GM21529 (cell line): Measurements from ENCODE around the gene ZSWIM1.
"Not testable (repeated sequence)": the region's sequence is repeated elsewhere in the genome, so short reads cannot be mapped to it uniquely, and the experiment has no call there.

Experiments
- ATAC-seq: cut with Tn5 transposase; IDR thresholded peaks from one replicate; pipeline ENCODE4 v1.9.1; 2021; ENCODE audit not compliant: unreplicated experiment

The ZSWIM1 gene

DNA sequence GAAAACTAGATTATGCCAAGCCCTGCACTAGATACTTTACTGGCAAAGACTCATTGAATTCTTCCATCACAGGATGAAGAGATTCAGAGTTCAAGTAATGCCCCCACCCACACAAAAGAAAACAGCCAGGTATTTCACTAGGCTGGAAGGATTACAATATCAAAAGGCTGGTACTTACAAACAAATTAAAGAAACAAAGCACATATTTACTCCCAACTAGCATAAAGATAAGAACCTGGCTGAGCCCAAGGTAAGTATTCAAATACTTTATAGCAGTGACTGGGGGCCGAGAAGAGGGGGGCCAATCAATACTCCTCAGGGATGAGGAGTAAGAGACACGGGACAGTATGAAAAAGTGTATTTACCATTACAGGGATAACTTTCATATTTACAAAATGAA is 27.5 kb upstream of the ZSWIM1 start:
- no peak for ATAC-seq

DNA sequence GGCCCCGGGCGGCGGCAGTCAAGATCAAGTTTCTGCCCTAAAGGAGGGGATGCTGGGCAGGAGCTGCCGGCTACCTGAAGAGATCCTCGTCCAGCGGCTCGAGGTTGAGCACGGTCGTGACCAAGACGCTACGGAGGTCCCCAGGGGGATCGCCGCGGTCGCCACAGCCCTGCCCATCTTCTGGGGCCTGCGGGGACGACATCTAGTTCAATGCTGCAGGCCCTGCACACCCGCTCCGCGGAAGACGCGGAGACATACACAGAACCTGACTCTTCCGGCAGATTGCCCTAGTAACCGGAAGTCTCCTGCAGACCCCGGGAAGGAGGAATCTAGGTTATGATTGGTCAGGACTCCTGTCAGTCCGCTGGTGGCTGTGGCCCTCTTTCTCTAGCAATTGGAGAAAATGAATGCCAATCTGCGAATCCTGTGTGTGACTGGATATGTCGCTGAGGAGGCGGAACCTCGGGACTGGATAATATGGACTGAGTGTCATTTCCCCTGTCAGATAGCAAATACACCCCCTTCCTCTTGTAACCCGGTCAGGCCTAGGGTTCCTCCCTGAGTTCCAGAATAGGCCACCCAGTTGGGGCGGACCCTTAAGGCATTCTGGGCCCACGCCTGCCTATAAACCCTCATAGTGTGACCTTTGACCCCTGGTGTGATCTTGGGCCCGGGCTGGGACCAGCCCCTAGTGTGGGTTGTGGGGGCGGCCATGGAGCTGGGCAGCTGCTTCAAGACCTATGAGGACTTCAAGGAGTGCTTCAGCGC is 23.7 kb upstream of the ZSWIM1 start, which contains the start of the genes ACOT8 and ZSWIM3:
Gene ACOT8, minus strand, starts transcription at position 279 of the 768 bp plus-strand sequence. Its CDS starts 77 bp downstream, at position 202.
Gene ZSWIM3, plus strand, starts transcription at position 501 of the 768 bp plus-strand sequence. Its CDS starts 212 bp downstream, at position 713.
- ATAC-seq, result peak; percentile 96

DNA sequence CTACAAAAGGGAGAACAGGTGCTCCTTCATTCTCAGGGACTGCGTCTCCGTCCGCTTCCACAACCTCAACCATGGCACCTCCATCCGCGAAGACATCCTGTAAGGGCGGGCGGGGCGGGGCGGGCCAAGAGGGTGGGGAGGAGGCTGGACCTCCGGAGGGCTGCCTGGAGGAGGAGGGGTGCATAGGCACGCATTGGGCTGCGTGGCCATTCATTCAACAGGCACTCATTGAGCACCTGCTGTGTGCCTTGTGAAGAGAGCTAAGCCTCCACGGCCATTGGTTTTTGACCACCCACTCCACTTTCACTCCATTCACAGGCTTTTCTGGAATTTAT is 23.2 kb upstream of the ZSWIM1 start:
- peak; percentile 32 for ATAC-seq

DNA sequence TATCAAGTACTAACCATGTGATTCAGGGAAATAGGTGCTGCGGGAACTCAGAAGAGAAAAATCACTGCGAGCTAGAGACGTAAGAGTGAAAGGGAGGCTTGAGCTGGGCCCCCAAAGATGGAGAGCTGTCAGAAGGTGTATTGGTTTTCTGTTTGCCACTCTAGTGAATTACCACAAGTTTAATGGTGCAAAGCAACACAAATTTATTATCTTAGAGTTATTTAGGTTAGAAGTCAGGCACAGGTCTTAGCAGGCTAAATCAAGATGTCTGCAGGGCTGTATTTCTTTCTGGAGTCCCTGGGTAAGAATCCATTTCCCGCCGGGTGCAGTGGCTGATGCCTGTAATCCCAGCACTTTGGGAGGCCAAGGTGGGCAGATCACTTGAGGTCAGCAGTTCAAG is 21.1 kb upstream of the ZSWIM1 start:
- no peak for ATAC-seq

DNA sequence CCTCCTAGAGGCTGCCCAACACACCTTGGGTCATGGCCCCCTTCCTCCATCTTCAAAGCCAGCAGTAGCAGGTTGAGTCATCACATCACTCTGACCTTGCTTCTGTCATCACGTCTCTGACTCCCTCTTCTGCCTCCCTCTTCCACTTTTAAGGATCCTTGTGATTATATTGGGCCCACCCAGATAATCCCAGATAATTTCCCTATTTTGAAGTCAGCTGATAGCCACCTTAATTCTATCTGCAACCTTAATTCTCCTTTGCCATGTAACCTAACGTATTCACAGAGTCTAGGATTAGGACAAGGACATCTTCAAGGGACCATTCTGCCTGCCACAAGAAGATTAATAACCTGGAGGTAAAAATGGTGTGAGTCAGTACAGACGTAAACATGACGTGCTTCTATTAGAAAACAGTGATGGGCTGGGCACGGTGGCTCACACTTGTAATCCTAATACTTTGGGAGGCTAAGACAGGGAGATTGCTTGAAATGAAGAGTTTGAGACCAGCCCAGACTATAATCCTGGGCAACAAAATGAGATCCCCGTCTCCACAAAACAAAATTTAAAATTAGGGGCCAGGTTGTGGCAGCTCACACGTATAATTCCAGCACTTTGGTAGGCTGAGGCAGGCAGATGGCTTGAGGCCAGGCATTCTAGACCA is 20.3 kb upstream of the ZSWIM1 start:
- no peak for ATAC-seq

DNA sequence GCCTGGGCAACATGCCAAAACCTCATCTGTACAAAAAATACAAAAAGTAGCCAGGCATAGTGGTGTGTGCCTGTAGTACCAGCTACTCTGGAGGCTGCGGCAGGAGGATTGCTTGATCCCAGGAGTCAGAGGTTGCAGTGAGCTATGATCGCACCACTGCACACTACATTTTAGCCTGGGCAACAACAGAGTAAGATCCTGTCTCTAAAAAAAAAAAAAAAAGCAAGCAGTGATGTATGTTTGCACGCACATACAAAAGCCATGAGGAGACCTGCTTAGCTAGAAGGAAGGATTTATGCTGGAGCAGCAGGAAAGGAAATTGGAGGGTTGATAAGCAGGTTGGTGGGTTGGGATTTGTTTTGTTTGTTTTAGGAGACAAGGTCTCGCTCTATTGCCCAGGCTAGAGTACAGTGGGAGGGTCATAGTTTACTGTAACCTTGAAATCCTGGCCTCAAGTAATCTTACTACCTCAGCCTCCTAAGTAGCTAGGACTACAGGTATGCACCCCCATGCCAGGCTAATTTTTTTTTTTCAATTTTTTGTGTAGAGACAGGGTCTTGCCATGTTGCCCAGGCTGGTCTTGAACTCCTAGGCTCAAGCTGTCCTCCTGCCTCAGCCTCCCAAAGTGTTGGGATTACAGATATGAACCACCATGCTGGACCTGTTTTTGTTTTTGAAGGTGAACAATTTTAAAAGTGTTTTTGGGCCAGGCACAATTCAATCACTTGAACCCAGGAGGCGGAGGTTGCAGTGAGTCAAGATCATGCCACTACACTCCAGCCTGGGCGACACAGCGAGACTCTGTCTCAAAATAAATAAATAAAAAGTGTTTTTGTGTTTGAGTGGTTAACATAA is 19.6 kb upstream of the ZSWIM1 start:
- no peak for ATAC-seq

DNA sequence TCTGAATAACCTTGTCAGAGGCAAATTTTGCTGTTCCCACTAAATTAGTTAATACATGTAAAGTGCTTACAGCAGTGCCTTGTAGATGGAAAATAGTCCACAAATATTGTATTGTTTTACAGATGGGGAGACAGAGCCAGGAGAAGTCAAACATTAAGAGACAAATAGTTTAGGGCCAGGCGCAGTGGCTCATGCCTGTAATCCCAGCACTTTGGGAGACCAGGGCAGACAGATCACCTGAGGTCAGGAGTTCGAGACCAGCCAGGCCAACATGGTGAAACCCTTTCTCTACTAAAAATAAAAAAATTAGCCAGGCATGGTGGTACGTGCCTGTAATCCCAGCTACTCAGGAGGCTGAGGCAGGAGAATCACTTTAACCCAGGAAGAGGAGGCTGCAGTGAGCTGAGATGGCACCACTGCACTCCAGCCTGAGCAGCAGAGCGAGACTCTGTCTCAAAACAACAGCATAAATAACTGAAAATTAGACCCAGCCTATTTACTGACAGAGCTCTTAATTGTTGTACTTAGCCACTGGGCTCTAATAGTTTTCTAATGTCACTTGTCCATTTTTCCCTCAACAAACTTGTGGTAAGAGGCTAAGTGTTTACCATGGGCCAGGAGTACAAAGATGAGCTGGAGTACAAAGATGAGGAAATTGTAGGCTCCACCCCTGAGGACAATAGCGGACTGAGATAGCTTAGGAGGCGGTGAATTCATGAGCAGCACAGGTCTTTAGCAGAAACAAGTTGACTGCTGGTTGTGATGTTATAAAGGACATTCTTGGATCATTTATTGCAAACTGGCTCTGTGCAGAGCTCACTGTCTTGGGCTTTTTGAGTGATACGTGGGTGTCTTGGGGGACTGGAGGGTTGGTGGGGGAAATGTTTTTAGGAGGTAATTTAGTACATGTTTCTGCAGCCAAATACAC is 17.2 kb upstream of the ZSWIM1 start:
- ATAC-seq, result no peak

DNA sequence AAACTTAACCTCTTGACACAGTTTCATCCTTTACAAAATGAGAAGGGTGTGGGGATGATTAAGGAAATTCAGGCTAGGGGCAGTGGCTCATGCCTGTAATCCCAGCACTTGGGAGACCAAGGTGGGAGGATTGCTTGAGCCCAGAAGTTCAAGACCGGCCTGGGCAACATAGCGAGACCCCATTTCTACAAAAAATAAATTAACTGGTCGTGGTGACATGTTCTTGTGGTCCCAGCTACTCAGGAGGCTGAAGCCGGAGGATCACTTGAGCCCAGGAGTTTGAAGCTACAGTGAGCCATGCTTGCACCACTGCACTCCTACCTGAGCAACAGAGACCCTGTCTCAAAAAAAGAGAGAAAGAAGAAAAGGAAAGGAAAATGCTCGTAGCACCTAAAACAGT is 14.6 kb upstream of the ZSWIM1 start:
- ATAC-seq, result no peak

DNA sequence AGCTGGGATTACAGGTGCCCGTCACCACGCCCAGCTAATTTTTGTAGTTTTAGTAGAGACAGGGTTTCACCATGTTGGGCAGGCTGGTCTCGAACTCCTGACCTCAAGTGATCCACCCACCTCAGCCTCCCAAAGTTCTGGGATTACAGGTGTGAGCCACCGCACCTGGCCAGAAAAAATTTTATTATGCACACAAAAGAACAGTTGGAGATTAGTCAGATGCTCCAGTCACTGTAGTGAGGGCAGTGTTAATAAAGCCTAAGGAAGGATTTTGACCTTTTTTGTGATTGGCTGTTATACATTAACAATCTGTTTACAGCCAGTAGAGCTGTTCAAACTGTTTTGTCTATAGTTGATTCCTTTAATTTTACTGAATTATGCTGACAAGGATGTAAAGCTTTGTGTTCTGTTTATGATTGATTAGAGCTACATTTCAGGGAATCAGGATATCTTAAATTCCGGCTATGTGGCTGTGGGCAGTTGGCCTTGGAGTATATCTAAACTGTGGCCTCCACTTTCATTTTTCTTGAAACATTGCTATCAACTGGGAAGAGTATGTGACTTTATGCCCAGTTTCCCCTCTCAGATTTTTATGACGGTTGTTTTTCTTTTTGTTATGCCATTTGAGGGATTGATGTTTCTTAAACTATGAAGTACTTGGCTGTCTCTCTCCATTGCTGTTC is 13.8 kb upstream of the ZSWIM1 start:
- no peak for ATAC-seq

DNA sequence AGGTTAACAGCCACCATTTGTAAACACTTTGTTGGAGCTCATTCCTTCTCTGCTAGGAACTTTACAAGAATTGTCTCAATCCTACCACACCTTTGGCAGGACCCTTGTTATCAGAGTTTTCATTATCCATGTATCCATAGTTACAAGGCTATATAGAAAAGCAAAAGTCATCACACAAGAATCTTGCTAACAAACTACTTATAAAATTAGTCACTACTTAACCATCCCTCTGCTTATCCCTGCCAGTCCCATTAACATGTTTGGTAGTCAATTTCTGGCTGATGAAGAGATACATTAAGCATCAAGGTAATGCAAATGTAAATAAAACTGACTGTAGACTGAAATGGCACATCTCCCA is 13.2 kb upstream of the ZSWIM1 start:
- no peak for ATAC-seq

DNA sequence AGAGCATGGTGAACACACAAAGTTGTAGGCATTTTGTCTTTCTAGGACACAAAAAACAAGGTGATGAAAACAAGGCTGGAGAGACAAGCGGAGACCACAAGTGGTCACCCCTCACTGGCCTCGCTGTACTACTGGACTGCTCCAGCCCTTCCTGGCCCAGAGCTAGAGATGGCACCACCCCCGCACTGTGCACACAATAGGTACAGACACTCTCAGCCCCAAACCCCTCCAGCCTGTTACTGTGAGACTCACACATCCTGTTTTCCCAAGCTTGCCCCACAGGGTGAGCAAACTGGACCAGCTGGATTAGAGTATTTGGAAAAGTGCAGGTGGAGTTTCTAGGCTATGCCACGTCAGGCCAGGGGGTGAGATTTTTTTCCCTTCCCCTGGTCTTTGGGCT is 8.4 kb upstream of the ZSWIM1 start:
- ATAC-seq, result no peak

DNA sequence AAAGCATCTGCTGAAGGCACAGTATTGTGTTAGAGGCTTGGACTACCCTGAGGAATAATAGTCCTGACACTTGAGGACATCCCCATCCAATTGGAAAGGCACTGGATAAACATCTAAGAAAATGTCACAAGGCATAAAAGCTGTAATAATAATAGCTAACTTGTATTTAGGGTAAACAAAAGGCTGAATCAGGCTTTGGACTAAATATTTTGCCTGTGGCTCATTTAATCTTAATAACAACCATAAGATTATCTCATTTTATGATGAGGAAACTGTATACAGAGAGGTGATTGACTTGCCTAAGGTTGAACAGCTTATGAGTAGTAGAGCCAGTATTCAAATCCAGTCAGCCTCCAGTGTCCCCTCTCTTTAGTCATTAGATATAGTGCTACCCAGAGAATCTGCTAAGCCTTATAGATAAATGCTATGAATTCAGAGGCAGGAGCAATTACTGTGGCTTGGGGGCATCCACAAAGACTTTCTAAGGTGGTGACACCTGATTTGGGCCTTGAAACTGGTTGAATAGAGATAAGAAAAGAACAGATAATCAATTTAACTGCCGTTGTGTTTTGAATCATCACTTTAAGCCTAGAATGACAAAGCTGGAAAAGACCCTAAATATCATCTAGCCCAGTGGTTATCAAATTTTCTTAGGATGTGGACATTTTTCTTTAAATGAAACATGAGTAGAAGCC is 7.5 kb upstream of the ZSWIM1 start:
- ATAC-seq, result no peak

DNA sequence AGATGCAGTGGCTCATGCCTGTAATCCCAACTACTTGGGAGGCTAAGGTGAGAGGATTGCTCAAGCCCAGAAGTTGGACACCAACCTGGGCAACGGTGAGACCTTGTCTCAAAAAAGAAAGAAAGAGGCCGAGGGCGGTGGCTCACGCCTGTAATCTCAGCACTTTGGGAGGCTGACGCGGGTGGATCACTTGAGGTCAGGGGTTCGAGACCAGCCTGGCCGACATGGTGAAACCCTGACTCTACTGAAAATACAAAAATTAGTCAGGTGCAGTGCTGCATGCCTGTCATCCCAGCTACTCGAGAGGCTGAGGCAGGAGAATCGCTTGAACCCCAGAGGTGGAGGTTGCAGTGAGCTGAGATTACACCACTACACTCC is 6.9 kb upstream of the ZSWIM1 start:
- ATAC-seq, result not testable (repeated sequence)

DNA sequence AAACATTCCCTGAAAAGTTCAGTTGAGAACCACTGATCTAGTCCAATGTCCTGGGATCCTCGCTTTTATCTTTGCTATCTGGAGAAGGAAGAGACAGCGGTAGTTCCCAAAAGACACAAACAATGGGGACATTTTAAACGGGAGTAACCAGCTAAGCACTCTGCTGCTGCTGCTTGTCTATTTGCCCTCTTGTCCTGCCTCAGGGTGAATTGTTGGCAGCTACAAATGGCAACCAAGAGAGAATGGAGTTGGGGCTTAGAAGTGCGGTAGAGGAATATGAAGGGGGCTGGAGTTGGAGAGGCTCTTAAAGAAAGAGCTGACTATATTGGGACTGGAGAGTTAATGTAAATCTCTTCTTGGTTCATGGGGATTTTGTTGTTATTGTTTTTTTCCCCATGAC is 6.5 kb upstream of the ZSWIM1 start:
- ATAC-seq, result no peak

DNA sequence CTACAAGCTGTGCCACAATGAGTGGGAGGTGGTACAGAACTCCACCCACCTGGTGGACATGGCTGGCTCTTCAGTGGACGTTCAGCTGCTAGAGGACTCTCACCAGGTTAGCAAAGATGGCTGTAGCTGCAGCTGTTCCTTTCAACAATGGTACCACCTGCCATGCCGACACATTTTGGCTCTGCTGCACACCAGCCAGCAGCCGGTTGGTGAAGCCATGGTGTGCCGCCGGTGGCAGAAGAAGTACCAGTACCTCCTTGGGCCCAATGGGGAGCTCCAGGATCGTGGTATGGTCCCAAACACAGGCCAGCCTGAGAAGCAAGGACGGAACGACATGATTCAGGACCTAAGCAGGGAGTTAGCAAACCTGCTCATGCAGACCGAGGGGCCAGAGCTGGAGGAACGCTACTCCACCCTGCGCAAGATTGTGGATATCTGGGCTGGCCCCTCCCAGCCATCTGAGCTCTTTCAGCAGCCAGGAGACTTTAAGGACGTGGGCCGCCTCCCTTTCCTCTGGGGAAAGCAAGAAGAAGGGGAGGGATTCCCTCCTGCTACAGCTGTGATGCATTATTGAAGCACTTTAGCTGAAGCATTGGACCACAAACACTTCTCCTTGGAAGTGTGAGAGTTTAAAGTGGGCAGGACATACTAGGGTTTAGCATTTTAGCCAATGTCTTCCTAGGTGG is 2.8 kb upstream of the ZSWIM1 start:
- no peak for ATAC-seq

DNA sequence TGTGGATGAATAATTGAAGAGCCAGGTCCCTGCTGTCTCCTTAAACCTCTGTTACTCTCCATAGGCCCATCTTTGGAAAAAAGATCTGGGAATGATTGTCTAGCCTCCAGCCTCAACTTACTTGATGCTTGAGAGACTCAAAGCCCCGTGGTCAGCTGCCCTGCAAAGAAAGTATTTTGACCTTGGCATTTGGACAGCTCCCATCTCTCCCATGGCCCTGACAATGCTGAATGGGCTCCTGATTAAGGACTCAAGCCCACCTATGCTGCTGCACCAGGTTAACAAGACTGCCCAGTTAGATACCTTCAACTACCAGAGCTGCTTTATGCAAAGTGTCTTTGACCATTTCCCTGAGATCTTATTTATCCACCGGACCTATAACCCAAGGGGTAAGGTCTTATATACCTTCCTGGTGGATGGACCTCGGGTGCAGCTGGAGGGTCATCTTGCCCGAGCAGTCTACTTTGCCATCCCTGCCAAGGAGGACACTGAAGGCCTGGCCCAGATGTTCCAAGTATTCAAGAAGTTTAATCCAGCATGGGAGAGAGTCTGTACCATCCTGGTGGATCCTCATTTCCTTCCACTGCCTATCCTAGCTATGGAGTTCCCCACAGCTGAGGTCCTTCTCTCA is 1.6 kb downstream of the ZSWIM1 start:
- ATAC-seq, result no peak

DNA sequence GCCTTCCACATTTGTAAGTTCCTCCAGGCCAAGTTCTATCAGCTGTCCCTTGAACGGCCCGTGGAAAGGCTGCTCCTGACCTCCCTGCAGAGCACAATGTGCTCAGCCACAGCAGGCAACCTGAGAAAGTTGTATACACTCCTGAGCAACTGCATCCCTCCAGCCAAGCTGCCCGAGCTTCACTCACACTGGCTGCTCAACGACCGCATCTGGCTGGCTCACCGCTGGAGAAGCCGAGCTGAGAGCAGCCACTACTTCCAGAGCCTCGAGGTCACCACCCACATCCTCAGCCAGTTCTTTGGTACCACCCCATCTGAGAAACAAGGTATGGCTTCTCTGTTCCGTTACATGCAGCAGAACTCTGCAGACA is 2.1 kb downstream of the ZSWIM1 start:
- ATAC-seq, result no peak

DNA sequence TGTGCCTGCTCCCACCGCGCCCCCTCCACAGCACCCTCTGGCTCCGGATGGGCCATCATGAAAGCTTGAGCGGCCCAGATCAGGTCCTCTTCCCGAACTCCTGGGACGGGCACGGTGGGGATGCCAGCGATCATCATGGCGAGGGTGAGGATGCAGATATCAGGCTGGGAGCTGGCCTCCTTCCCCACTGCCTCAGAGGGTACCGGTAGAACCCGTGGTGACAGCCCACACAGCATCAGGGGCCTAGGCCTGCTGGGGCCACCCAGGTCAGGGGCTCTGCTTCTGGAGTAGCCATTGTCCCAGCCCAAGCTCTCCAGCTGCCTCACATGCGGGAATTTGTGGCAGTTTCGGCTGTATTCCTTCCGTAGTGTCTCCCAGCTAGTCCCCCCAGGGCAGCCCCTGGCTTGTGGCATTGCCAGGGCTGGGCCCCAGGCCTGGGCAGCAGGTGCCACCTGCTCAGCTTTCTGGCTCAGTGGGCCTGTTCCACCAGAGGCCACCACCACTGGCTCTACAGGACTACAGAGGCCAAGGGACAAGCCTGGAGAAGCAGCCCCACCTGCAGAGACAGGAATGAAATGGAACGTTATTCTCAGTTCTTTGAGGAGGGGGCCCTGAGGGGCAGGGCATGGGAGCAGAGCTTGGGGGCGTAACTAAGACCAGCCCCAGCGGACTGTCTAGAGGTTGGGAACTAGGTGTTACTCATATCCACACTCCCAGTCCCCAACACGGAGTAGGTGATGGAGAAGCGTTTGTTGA is 5.7 kb downstream of the ZSWIM1 start:
- ATAC-seq, result no peak
